KMS-11 (cell line): ENCODE results near the gene CYSRT1.

ENCODE experiments used
- H2AFZ ChIP-seq: fragments of 200-600 bp; sonication (generic); 2 replicates; pipeline ENCODE4 v1.6.1; 2016; ENCODE audit warnings: antibody characterized with exemption, mixed run types, low read depth
- H3K27ac ChIP-seq: fragments of 200-600 bp; sonication (generic); 2 replicates; pipeline ENCODE4 v1.6.1; 2016; ENCODE audit warnings: mild to moderate bottlenecking, mixed run types
- H3K27me3 ChIP-seq: fragments of 200-600 bp; sonication (generic); 2 replicates; pipeline ENCODE4 v1.6.1; 2017; ENCODE audit warnings: mild to moderate bottlenecking, low read depth, mixed run types, moderate library complexity; ENCODE audit not compliant: insufficient read depth
- H3K36me3 ChIP-seq: fragments of 200-600 bp; sonication (generic); 2 replicates; pipeline ENCODE4 v1.6.1; 2017; ENCODE audit warnings: mild to moderate bottlenecking, mixed run types; ENCODE audit not compliant: insufficient read depth
- H3K4me1 ChIP-seq: fragments of 200-600 bp; sonication (generic); 2 replicates; pipeline ENCODE4 v1.6.1; 2016; ENCODE audit warnings: mild to moderate bottlenecking, low read depth, mixed run types; ENCODE audit not compliant: poor library complexity, severe bottlenecking
- H3K4me2 ChIP-seq: fragments of 200-600 bp; sonication (generic); 2 replicates; pipeline ENCODE4 v1.7.0; 2016; ENCODE audit warnings: mild to moderate bottlenecking, mixed run types
- H3K4me3 ChIP-seq: fragments of 200-600 bp; sonication (generic); IDR thresholded peaks from 2 replicates; pipeline ENCODE4 v1.6.1; 2017; ENCODE audit warnings: low read depth, low read length, mixed read lengths; ENCODE audit not compliant: insufficient read depth
- H3K79me2 ChIP-seq: fragments of 200-600 bp; sonication (generic); 2 replicates; pipeline ENCODE4 v1.6.1; 2016; ENCODE audit warnings: low read depth, mixed run types; ENCODE audit not compliant: insufficient read depth
- H3K9ac ChIP-seq: fragments of 200-600 bp; sonication (generic); 2 replicates; pipeline ENCODE4 v1.6.1; 2016; ENCODE audit warnings: mild to moderate bottlenecking, mixed run types
- H4K20me1 ChIP-seq: fragments of 200-600 bp; sonication (generic); 2 replicates; pipeline ENCODE4 v1.6.1; 2016; ENCODE audit warnings: mild to moderate bottlenecking, mixed run types; ENCODE audit not compliant: insufficient read depth
- TF ChIP-seq, protein P1 (sequence below): fragments of 200-600 bp; sonication (generic); conservative IDR thresholded peaks from 2 replicates; pipeline ENCODE4 v1.6.1; 2017; ENCODE audit warnings: low read depth, mild to moderate bottlenecking, antibody characterized with exemption, low read length, moderate library complexity, mixed read lengths

Gene CYSRT1

GRCh38 chr9:137272241-137273094 is 47.5 kb downstream of the CYSRT1 start:
- H3K27ac ChIP-seq = no peak overlapping the region
- no peak overlapping the region for H3K4me3 ChIP-seq
- no peak overlapping the region for H3K9ac ChIP-seq
- H2AFZ ChIP-seq = no peak overlapping the region
- no peaks in the 10 kb centered on the region for H3K36me3 ChIP-seq
- no peak overlapping the region; the same call in 1 of the 2 replicates for H3K4me2 ChIP-seq
- no peaks in the 10 kb centered on the region for H3K79me2 ChIP-seq
- TF ChIP-seq, protein P1, sequence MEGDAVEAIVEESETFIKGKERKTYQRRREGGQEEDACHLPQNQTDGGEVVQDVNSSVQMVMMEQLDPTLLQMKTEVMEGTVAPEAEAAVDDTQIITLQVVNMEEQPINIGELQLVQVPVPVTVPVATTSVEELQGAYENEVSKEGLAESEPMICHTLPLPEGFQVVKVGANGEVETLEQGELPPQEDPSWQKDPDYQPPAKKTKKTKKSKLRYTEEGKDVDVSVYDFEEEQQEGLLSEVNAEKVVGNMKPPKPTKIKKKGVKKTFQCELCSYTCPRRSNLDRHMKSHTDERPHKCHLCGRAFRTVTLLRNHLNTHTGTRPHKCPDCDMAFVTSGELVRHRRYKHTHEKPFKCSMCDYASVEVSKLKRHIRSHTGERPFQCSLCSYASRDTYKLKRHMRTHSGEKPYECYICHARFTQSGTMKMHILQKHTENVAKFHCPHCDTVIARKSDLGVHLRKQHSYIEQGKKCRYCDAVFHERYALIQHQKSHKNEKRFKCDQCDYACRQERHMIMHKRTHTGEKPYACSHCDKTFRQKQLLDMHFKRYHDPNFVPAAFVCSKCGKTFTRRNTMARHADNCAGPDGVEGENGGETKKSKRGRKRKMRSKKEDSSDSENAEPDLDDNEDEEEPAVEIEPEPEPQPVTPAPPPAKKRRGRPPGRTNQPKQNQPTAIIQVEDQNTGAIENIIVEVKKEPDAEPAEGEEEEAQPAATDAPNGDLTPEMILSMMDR = no peak
- H4K20me1 ChIP-seq = no peaks in the 10 kb centered on the region
- H3K27me3 ChIP-seq = no peaks in the 10 kb centered on the region
- H3K4me1 ChIP-seq = peaks cover 26% of the 10 kb centered on the region

- Histone ChIP-seq H4K20me1 (no peaks in the 10 kb centered on the region), H3K27me3 (no peaks in the 10 kb centered on the region), H3K36me3 (no peaks in the 10 kb centered on the region), H2AFZ (no peak overlapping the region), H3K27ac (no peak overlapping the region), H3K4me1 (peaks cover 26% of the 10 kb centered on the region), H3K4me3 (no peak overlapping the region), H3K4me2 (no peak overlapping the region), H3K79me2 (no peaks in the 10 kb centered on the region), H3K9ac (no peak overlapping the region)
- TF ChIP-seq, protein P1 = no peak
Observed at GRCh38 chr9:137273095-137273490, 48.1 kb downstream of the CYSRT1 start.

- H3K9ac ChIP-seq = no peak overlapping the region
- no peaks in the 10 kb centered on the region for H3K27me3 ChIP-seq
- H3K27ac ChIP-seq = no peak overlapping the region
- H3K4me3 ChIP-seq = no peak overlapping the region
- TF ChIP-seq, protein P1 = no peak
- H4K20me1 ChIP-seq = no peaks in the 10 kb centered on the region
- no peak overlapping the region for H2AFZ ChIP-seq
- no peaks in the 10 kb centered on the region for H3K36me3 ChIP-seq
- peaks cover 26% of the 10 kb centered on the region for H3K4me1 ChIP-seq
- H3K4me2 ChIP-seq = no peak overlapping the region
- H3K79me2 ChIP-seq = no peaks in the 10 kb centered on the region
Observed at GRCh38 chr9:137273611-137274320, 48.8 kb downstream of the CYSRT1 start.

- Histone ChIP-seq H3K27ac (no peak overlapping the region), H3K4me3 (no peak overlapping the region), H3K9ac (no peak overlapping the region), H2AFZ (no peak overlapping the region), H3K79me2 (no peaks in the 10 kb centered on the region), H4K20me1 (no peaks in the 10 kb centered on the region), H3K4me2 (no peak overlapping the region), H3K36me3 (no peaks in the 10 kb centered on the region), H3K27me3 (no peaks in the 10 kb centered on the region), H3K4me1 (peaks cover 20% of the 10 kb centered on the region)
- TF ChIP-seq, protein P1 = no peak
Observed at GRCh38 chr9:137275203-137275587, 50.2 kb downstream of the CYSRT1 start.
